Bronchial epithelial cell (primary cell): ENCODE measurements around the gene COA7. TPM values are rescaled to one million over a fixed set of nuclear protein-coding genes. Genes with fewer than 3 reads are reported as not detected.

Source experiments
- DNase-seq: peaks from one replicate; pipeline ENCODE4 v3.0.0-alpha.2; 2010; ENCODE audit warnings: low read depth
- FAIRE-seq: peaks from 2 replicates; lab custom pipeline; 2011; peaks lifted over from hg19 to GRCh38; lab: Jason Lieb, UNC
- H3K27me3 ChIP-seq: 2 replicates; pipeline ENCODE4 v1.5.1; 2011; ENCODE audit warnings: low read length; ENCODE audit not compliant: control insufficient read depth, insufficient read depth
- H3K36me3 ChIP-seq: 2 replicates; pipeline ENCODE4 v1.5.1; 2011; ENCODE audit warnings: low read length; ENCODE audit not compliant: control insufficient read depth, insufficient read depth
- H3K4me3 ChIP-seq: 2 replicates; pipeline ENCODE4 v1.5.1; 2011; ENCODE audit warnings: mild to moderate bottlenecking, low read depth, low read length, control low read depth
- total RNA-seq: library from RNA; depleted of rRNA; stranded (reverse); fragments of >200 nt; gene quantifications from 2 replicates; pipeline ENCODE4 v1.2.1, GENCODE V29; 2014
- TF ChIP-seq, protein P1 (sequence below): IDR thresholded peaks from 2 replicates; pipeline ENCODE4 v1.5.1; 2011; ENCODE audit warnings: mild to moderate bottlenecking, moderate library complexity, low read length, control low read depth, inconsistent platforms; ENCODE audit not compliant: insufficient read depth, severe bottlenecking

The COA7 gene
- total RNA-seq, 1 donor from 2014 or later, result 15.5 TPM

DNA sequence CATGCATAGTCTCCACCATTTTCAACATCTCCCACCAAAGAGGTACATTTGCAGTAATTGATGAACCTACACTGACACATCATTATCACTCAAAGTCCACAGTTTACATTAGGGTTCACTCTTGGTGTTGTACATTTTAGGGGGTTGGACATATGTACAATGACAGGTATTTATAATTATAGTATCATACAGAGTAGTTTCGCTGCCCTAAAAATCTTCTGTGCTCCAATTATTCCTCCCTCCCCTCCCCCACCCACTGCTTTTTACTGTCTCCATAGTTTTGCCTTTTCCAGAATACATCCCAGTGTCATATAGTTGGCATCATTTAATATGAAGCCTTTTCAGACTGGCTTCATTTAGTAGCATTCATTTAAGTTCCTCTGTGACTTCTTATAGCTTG lies 13.6 kb downstream of the COA7 start:
- FAIRE-seq (no peak), DNase-seq (no peak)
- Histone ChIP-seq H3K4me3 (no peak overlapping the region), H3K27me3 (no peaks in the 10 kb centered on the region), H3K36me3 (peaks cover 4% of the 10 kb centered on the region)
- TF ChIP-seq, protein P1, sequence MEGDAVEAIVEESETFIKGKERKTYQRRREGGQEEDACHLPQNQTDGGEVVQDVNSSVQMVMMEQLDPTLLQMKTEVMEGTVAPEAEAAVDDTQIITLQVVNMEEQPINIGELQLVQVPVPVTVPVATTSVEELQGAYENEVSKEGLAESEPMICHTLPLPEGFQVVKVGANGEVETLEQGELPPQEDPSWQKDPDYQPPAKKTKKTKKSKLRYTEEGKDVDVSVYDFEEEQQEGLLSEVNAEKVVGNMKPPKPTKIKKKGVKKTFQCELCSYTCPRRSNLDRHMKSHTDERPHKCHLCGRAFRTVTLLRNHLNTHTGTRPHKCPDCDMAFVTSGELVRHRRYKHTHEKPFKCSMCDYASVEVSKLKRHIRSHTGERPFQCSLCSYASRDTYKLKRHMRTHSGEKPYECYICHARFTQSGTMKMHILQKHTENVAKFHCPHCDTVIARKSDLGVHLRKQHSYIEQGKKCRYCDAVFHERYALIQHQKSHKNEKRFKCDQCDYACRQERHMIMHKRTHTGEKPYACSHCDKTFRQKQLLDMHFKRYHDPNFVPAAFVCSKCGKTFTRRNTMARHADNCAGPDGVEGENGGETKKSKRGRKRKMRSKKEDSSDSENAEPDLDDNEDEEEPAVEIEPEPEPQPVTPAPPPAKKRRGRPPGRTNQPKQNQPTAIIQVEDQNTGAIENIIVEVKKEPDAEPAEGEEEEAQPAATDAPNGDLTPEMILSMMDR, result no peak

DNA sequence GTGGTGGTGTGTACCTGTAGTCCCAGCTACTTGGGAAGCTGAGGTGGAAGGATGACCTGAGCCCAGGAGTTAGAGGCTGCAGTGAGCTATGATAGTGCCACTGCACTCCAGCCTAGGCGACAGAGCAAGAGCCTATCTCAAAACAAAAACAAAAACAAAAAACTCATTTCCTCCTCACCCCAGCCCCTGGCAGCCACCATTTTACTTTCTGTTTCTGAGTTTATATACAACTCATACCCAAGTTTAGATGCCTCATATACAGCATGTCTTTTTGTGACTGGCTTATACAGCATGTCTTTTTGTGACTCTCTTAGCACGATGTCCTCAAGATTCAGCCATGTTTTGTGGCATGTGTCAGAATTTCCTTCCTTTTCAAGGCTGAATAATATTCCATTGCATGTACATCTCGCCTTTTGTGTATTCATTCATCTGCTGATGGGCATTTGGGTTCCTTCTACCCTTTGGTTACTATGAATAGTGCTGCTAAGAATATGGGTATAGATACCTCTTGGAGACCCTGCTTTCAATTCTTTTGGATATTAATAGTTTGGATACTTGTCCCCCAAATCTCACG lies 14.7 kb downstream of the COA7 start:
- no peaks in the 10 kb centered on the region for H3K27me3 ChIP-seq
- no peak overlapping the region for H3K4me3 ChIP-seq
- DNase-seq (no peak), FAIRE-seq (no peak)
- peaks cover 2% of the 10 kb centered on the region for H3K36me3 ChIP-seq
- TF ChIP-seq, protein P1, result no peak

DNA sequence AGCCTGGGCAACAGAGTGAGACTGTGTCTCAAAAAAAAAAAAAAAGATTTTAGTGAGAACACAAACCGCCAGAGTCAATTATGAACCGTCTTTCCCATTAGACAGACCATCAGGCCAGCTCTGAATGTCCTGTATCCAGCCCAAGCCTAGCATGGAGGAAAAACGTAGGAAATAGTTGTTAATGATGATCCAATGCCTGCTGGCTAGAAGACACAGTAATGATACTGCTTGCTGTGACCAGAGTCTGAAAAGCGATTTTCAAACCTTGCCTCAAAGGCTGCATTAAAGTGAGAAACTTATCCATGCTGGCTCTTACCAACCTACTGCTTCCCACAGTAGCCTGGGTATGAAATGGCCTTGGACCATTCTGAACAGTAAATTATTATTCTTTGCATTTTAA lies 17.0 kb downstream of the COA7 start:
- Histone ChIP-seq H3K36me3 (no peaks in the 10 kb centered on the region), H3K4me3 (no peak overlapping the region), H3K27me3 (no peaks in the 10 kb centered on the region)
- TF ChIP-seq, protein P1, result no peak
- DNase-seq (no peak), FAIRE-seq (no peak)

DNA sequence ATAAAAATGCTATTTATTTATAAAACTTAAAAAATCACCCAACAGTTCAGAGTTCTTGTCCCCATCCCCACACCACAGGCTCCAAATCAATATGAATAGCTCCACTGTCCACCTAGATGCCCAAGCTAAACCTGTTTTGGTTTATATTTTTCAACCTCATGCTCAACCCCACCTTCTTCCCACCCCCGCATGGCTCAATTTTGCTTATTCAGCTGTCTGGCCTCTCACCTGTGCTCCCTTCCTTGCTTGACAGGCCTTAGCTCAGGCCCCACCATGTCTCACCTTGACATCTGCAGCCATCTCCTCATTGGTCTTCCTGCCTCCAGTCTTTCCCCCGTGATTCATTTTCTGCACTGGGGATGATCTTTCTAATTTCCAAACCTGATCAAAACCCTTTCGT lies 17.8 kb downstream of the COA7 start:
- Histone ChIP-seq H3K4me3 (no peak overlapping the region), H3K27me3 (no peaks in the 10 kb centered on the region), H3K36me3 (no peaks in the 10 kb centered on the region)
- DNase-seq (no peak), FAIRE-seq (no peak)
- TF ChIP-seq, protein P1, result no peak

DNA sequence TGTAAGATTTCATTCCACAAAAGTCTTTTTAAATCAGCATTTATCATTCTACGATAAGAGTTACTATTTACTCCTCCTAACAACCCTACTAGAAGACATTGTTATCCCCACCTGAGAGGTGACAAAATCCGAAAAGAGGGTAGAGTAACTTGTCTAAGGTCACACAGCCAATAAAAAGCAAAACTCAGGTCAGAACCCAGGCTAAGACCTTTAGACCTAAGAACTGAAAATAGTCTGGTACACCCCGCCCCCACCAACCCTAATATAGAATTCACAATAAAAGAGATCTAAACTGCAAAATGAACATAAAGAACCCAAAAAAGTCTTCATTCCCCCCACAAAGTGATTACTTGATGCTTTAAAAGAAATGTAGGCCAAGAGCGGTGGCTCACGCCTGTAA lies 18.6 kb downstream of the COA7 start:
- Histone ChIP-seq H3K27me3 (no peaks in the 10 kb centered on the region), H3K4me3 (no peak overlapping the region), H3K36me3 (no peaks in the 10 kb centered on the region)
- DNase-seq (no peak), FAIRE-seq (no peak)
- TF ChIP-seq, protein P1, result no peak

DNA sequence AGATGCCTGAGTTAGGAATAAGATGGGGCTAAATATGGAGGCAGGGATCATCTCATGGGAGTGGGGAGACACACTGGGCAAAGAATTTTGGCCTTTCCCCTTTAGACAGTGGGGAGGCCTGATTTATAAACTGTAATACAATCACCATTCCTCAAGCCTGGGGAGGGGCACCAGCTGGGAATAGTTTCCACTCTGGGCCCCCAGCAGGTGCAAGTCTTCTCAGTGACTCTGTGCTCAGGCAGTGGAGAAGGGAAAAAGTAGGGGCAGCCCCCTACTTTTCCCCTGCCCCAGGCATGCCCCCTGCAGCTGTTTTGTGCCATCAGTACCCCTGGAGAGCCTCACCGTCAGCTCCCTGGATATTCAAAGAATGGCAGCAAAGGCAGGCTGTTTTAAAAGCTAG lies 19.1 kb downstream of the COA7 start:
- no peak for FAIRE-seq
- Histone ChIP-seq H3K36me3 (no peaks in the 10 kb centered on the region), H3K4me3 (no peak overlapping the region), H3K27me3 (no peaks in the 10 kb centered on the region)
- TF ChIP-seq, protein P1, result no peak
- DNase-seq, result no peak
